ENCODE measurements around the gene BCL6B. TPM values are rescaled to one million over a fixed set of nuclear protein-coding genes. Genes with fewer than 3 reads are reported as not detected.

The BCL6B gene
- total and polyA plus RNA-seq, 2 experiments from 2014 or later, result 3.3 to 4.5 TPM

- Histone ChIP-seq H3K27me3 (ENCODE audit: insufficient read depth) (peaks cover 68% of the 10 kb centered on the region), H3K27ac (ENCODE audit: low read depth) (no peak overlapping the region), H3K4me1 (ENCODE audit: insufficient read depth) (peaks cover 18% of the 10 kb centered on the region; the same call in 1 of the 2 replicates), H3K4me2 (peak overlapping the region; percentile 94), H3K36me3 (ENCODE audit: insufficient read depth) (no peaks in the 10 kb centered on the region), H4K20me1 (replicated peaks; ENCODE audit: insufficient read depth) (peaks cover 6% of the 10 kb centered on the region), H3K9me2 (ENCODE audit: insufficient read depth) (no peaks in the 10 kb centered on the region), H3K4me3 (peak overlapping the region; percentile 79), H3K79me2 (replicated peaks; ENCODE audit: insufficient read depth) (no peaks in the 10 kb centered on the region), H2AFZ (peak overlapping the region; percentile 91), H3F3A (replicated peaks; ENCODE audit: low read depth) (peaks cover 14% of the 10 kb centered on the region; the same call in 1 of the 2 replicates)
- peak; percentile 20 for ATAC-seq
- peak overlapping the region; percentile 72 for H3K4me3 Mint-ChIP-seq
- peaks cover 48% of the 10 kb centered on the region for H3K27me3 Mint-ChIP-seq (ENCODE audit: insufficient read depth, low read depth, poor library complexity)
- H3K36me3 Mint-ChIP-seq (ENCODE audit: low read depth), result peaks cover 3% of the 10 kb centered on the region; the same call in 1 of the 3 replicates
- no peak overlapping the region for H3K27ac Mint-ChIP-seq
- no peaks in the 10 kb centered on the region for H3K9me3 Mint-ChIP-seq
- TF ChIP-seq EZH2phosphoT487 (IDR thresholded peaks at IDR 0.05; ENCODE audit: unreplicated experiment), result no peak
- TF ChIP-seq EZH2 (IDR thresholded peaks at IDR 0.05; ENCODE audit: low read depth, unreplicated experiment), result peak; percentile 31
- TF ChIP-seq CREB1 (CRISPR knock-in tag; IDR thresholded peaks at IDR 0.05; ENCODE audit: low read depth), result no peak
- no peak for TF ChIP-seq ZNF462 (CRISPR knock-in tag; IDR thresholded peaks at IDR 0.05)
- no peak for DNase-seq (ENCODE audit: low spot score)
- peaks cover 30% of the 10 kb centered on the region for H3K4me1 Mint-ChIP-seq
Observed at GRCh38 chr17:7043182-7043496, 20.3 kb downstream of the BCL6B start.

GRCh38 chr17:7043497-7044198 is 20.8 kb downstream of the BCL6B start, which contains the start of gene SLC16A11:
Gene SLC16A11 (minus strand): TSS chr17:7044092. CDS start chr17:7043513, 579 bp downstream.
- peaks cover 14% of the 10 kb centered on the region; the same call in 1 of the 2 replicates for H3F3A ChIP-seq (replicated peaks; ENCODE audit: low read depth)
- DNase-seq (ENCODE audit: low spot score), result peak; percentile 49
- Mint-ChIP-seq H3K4me3 (peak within 1 kb of the TSS; percentile 72), H3K27me3 (ENCODE audit: insufficient read depth, low read depth, poor library complexity) (peaks cover 48% of the 10 kb centered on the region), H3K36me3 (ENCODE audit: low read depth) (no peaks in the 10 kb centered on the region), H3K9me3 (no peaks in the 10 kb centered on the region), H3K27ac (no peak within 1 kb of the TSS), H3K4me1 (peaks cover 26% of the 10 kb centered on the region)
- no peaks in the 10 kb centered on the region for H3K36me3 ChIP-seq (ENCODE audit: insufficient read depth)
- H3K79me2 ChIP-seq (replicated peaks; ENCODE audit: insufficient read depth), result no peaks in the 10 kb centered on the region
- ATAC-seq, result peak; percentile 34
- peak within 1 kb of the TSS; percentile 79 for H3K4me3 ChIP-seq
- peaks cover 68% of the 10 kb centered on the region for H3K27me3 ChIP-seq (ENCODE audit: insufficient read depth)
- H3K4me2 ChIP-seq, result peak within 1 kb of the TSS; percentile 94
- no peaks in the 10 kb centered on the region for H3K9me2 ChIP-seq (ENCODE audit: insufficient read depth)
- no peak within 1 kb of the TSS for H3K27ac ChIP-seq (ENCODE audit: low read depth)
- H3K4me1 ChIP-seq (ENCODE audit: insufficient read depth), result peaks cover 18% of the 10 kb centered on the region; the same call in 1 of the 2 replicates
- peaks cover 6% of the 10 kb centered on the region for H4K20me1 ChIP-seq (replicated peaks; ENCODE audit: insufficient read depth)
- H2AFZ ChIP-seq, result peak within 1 kb of the TSS; percentile 91
- TF ChIP-seq NANOG (IDR thresholded peaks at IDR 0.05; ENCODE audit: borderline replicate concordance), result no peak
- TF ChIP-seq ZNF114 (CRISPR knock-in tag; IDR thresholded peaks at IDR 0.05), result no peak
- no peak for TF ChIP-seq EZH2 (IDR thresholded peaks at IDR 0.05; ENCODE audit: low read depth, unreplicated experiment)
- TF ChIP-seq ZNF331 (CRISPR knock-in tag; IDR thresholded peaks at IDR 0.05; ENCODE audit: low read depth), result no peak
- TF ChIP-seq CREB1 (CRISPR knock-in tag; IDR thresholded peaks at IDR 0.05; ENCODE audit: low read depth), result no peak
- TF ChIP-seq STAT1 (IDR thresholded peaks at IDR 0.05; ENCODE audit: unreplicated experiment), result no peak

Data from GM23338 (cell line).